ENCODE measurements around the gene AKIRIN2.

AKIRIN2 gene

DNA sequence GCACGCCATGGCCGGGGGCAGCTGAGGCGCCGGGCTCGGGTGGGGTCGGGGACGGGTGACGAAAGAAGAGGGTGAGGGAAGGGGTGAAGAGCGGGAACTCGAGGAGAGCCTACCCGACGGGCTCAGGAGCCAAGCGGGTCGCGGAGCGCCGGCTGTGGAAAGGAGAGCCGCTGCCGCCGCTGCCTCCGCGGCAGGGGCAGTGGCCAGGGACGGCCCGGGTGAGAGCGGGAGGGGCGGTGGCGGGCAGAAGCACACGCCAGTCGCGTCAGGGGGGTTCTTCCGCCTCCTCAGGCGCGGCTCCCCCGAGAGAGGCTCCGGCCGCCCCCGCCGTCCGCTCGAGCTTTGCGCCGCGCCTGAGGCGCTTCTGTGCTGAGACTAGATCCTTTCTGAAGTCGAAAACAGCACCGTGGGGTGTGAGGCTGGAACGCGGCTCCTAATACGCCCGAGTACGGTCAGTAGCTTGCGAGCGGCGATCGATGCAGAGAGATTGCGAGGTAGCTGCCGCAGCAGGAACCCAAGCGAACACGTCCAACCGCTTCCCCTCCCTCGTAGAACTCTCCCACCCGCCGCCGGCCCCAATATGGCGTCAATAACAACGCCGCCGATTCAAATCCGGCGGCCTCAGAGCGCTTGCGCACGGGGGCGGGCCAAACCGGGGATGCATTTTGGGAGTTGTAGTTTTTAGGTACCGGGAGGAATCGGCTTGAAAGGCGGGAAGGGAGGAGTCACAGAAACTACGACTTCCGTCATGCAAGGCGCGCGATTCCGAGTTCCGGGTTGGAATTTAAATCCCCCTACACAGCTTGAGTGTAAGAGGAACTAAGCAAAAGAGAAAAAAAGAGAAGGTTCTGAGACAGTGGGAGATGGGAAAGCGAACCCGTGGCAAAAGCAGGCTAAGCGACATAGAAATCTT lies at the start of gene AKIRIN2:
AKIRIN2 (minus strand) TSS at position 558 of the 913 bp plus-strand sequence; CDS start at position 9, 549 bp downstream.
- DNase-seq = peak; percentile 99

DNA sequence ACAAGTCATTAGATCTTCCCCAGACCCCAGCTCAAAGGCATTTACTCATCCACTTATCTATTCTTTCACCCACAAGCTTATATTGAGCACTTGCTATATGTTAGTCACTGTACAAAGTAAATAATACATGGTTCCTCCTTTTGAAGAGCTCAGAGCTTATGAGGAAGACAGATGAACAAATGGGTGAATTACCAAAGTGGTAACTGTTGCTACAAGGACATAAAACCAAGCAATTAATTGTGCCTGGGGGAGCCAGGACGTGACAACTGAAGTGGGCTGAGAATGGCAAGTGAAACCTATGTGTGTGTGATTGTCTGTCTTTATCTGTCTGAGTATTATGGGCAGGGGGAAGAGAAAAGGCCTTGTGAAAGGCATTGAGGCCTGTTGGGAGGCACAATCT lies 45.6 kb upstream of the AKIRIN2 start:
- DNase-seq = no peak

DNA sequence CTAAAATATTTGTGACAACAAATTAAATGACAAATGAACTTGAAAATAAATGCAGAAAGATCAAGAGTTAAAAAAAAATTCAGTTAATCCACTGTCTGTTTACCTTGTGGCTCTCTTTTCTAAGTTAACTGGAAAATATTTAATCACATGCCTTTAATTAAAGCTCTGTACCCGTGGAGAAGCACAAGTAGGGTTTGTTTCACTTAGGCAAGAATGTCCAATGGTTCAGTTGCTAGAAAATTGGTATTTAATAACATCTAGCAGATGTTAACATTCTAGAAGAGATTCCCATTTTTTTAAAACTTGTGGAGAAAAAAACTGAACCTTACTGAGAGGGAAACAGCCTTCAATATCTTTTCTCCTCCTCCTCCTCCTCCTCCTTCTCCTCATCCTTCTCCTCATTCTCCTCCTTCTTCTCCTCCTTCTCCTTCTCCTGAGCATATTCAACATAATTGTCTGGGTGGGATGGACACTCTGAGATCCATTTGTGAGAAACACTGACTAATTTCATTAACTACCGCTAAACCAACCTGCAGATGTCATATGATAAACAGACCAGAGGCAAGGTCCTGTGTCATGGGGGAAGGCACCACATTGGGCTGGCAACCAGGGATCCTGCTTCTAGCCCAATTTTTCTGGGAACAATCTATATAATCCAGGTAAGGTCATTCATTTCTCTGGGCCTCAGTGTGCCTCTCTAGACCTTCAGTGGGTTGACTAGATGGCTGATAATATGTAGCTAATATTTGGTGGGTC lies 44.1 kb upstream of the AKIRIN2 start:
- no peak for DNase-seq

DNA sequence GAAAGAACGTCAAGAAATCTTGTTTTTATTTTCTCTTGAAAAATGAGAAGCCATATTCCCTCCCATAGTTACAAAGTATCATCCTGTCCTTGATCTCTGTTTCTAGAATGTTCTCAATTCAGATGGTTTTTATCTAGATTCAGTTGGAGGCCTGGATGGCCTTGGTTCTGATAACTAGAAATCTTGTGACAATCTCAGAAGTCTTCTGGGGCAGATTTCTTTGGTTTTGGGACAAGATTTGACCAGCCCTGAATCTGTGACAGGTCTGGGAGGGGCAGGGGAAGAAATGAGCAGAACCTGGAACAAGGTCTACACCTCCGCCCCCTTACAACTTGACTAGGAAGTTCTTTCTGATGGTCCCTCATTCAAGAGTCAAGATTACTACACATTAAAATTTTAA lies 41.4 kb upstream of the AKIRIN2 start:
- no peak for DNase-seq

DNA sequence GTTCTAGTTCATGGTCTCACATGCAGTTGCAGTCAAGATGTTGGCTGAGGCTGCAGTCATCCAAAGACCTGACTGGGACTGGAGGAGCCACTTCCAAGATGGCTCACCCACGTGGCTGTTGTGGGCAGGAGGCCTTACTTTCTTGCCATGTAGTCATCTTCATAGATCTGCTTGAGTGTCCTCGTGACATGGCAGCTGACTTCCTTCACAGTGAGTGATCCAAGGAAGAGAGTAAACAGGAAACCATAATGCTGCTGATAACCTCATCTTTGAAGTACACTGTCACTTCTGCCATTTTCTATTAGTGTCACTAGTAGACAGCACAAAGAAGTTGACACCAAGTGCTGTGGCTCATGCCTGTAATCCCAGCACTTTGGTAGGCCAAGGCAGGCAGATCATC lies 40.1 kb upstream of the AKIRIN2 start:
- DNase-seq = peak; percentile 48

DNA sequence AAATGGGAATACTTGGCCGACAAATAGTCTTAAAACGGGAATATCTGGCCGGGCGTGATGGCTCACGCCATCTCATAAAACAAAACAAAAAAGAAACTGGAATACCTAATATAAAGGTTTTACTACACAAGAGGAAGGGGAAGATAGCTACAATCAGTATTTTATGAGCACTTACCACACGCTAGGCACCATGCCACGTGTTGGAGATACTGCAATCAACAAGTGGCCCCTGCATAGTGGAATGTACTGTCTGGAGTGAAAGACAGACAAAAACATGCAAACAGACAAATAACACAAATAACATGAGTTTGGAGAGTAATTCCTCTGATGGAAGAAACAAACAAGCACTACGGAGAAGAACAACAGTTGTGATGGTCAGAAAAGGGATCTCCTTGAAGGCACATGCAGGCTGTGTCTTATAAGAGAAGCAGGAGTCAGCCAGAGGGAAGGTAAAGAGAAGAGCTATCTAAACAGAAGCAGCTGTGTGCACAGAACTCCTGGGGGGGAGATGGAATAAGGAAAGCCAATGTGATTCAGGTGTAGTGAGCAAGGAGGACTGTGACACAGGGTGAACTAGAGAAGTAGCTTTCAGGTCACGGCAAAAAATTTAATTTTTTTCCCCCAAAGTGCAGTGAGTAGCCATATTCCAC lies 39.1 kb upstream of the AKIRIN2 start:
- no peak for DNase-seq

DNA sequence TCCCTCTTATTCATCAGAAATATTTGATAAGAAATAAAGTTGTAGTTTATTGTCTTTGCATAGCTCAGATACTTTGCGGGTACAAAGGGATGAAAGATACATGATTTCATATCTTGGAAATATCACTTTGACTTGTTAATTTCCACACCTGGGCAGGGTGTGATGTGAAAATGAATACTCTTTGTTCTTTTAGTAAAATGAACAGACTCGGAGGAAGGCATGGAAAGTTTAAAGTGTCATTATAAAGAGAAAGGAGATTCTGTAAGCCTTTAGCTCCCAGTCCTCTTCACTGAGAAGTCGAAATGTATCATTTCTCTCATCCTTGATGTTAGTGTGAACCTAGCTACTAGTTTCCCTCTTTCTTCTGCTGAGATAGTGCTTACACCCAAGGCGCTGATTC lies 36.7 kb upstream of the AKIRIN2 start:
- DNase-seq = no peak

DNA sequence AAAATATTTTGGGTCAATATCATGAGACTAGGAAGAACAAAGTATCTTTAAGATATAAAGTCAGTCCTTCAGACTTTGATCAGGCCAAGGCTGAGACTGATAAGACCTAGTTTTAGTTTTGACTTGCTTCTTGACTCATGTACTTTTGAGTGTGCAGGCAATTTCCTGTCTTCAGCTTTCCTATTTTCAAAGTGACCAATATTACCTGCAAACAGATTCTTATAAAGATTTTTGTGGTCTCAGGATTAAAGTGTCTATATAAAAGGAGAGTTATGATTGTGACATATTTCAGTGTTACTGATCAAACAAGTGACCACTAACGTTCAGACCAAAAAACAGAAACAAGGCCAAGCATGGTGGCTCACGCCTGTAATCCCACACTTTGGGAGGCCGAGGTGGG lies 36.0 kb upstream of the AKIRIN2 start:
- DNase-seq = no peak

DNA sequence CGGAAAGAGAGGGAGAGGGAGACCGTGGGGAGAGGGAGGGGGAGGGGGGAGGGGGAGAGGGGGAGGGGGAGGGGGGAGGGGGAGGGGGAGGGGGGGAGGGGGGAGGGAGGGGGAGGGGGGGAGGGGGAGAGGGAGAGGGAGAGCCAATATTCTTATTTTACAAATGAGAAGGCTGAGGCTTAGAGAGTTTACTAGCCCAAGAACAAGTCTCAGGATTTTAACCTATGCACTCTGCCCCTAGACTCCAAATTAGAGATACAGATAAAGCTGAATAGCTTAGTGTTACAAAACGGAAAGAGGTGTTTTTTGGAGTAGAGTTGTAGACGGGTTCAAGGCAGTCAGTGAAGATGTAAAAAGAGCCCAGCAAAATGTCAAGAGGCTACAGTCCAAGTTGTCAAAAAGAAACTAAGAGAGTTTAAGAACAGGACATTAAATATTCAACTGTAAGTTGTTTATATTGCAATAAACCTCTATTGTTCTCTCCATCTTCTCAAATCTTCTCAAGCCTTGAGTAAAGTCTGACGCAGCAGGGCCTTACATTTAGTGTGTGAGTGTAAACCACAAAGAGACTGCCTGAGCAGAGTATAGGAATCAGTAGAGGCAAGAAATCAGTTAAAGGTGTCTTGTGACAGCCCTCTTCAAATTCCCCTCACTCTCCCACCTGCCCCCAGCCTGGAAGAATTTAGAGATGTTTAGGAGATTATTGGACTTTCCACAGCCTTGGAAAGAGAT lies 34.9 kb upstream of the AKIRIN2 start:
- no peak for DNase-seq

DNA sequence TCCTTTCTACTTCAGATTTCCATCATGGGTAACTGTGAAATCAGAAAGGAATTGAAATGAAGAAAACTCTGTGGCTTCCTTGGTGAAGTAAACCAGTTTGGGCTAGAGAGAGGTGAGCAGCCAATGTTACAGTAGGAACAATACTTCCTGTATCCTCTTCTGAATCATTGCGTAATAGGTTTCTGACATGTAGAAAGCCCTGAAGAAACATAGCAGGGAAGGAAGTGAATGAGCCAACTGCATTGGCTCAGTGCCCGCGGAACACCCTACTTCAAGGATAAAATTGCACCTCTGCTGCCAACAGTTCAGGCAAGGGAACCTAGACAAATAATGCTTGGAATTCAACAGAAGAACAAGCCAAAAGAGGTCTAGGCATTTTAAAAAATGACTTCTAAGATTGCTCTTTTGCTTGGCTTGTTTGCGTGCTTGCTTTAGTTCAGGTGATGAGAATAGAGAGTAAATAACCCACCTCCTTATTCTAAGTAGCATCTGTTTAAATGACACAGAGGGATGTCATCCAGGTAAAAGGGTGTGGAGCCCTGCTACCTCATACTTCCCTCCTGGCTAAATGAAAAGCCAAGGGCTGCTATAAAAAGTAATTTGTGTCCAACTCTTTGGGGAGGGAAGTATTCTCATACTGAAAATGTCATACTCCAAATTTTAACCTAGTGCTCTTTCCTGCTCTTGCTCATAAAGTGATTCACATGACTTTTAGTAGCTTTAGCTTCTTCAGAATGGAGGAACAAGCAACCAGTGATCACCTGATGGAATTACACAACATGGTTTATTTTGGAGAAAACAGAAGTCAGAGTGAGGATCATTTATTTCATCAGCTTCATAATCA lies 30.0 kb upstream of the AKIRIN2 start:
- DNase-seq = peak; percentile 89

DNA sequence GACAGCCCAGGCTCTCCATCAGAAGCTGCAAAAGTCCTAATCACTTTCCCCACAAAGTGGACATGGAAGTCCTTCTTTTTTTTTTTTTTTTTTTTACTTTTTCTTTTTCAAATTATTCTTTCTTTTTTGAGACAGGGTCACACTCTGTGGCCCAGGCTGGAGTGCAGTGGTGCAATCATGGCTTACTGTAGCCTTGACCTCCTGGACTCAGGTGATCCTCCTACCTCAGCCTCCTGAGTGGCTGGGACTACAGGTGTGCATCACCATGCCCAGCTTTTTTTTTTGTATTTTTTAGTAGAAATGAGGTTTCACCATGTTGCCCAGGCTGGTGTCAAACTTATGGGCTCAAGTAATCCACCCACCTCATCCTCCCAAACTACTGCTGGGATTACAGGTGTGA lies 29.0 kb upstream of the AKIRIN2 start:
- no peak for DNase-seq

DNA sequence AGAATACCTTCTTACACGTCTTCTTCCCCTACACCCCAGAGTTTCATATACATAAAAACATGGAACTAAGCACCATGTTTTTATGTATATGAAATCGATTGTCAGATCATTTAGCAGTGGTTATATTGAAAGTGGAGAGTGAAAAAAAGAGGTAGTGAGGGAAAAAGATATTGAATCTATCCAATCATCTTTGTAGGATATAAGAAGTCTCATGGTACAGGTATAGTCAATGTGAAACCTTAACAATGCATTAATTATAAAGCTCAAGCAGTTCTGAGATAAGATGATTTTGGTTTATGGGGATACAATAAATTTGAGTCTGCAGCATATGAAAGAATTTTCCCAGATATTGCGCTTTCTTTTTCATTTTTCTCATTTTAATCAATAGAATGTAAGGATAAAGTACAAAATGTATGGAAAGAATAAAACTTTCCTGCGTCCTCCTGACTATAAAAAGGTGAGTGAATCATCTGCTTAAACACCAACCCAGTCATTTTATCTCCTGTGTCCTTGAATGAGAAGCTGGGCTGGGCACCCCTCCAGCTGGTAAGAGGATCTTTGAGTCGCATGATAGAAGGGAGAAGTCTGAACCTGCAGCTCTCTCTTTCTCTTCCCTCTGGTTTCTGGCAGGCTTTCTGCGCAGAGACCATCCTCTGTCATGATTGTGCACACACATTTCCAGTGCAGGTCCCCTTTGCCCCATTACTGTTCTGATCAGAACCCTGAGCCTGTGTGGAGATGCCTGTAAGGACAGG lies 28.1 kb upstream of the AKIRIN2 start:
- peak; percentile 53 for DNase-seq

DNA sequence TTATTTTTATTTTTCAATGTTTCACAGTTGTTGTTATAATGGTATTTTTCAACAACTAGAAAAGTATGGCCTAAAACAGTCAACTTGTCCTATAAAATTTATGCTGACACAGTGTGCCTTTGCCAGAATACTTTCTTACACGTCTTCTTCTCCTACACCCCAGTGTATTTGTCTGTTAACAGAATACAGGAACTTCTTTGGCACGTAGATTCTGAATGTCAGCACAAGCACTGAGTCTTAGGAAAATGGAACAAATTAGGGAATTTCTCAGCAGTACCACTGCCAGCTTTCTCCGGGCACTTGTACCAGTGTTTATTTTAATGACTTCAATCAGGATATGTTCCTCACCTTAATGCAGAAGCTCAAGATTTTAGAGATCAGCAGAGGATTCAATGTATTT lies 26.7 kb upstream of the AKIRIN2 start:
- no peak for DNase-seq

DNA sequence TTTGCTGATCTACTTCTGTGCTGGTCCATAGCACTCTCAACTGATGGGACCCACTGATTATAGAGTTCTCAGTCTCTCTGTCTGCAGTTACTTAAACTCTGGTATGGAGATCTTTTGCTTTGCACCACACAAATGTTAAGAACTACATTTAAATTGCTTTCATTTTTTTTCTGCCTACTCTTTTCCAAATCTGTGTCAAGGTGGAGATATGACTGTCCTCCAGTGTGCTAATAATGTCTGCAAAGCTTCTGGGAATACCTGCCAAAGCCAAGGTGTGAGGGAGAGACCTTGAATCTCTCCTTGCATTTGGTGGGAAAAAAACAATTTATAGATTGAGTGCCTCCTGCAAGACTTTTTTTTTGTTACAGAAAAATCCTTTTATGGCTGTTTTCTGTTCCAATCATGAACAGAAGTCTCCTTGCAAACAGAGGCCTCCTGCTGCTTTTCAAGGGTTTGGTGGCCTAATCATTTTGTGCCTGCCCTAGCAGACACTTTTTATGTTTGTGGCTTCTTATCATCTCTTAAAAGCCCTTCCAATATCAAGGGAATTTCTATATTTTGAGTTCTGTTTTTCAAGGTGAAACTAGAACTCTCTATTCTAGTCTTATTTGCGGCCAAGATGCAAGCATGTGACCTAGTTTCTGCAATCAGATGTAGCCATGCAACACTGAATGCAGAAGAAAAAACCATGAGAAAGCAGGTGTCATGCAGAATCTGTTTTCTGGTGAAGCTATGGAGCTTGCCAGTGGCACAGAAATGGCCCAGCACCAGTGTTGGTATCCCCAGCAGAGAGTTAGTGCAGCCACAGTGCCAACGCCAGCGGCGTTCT lies 23.2 kb upstream of the AKIRIN2 start:
- DNase-seq = peak; percentile 78

DNA sequence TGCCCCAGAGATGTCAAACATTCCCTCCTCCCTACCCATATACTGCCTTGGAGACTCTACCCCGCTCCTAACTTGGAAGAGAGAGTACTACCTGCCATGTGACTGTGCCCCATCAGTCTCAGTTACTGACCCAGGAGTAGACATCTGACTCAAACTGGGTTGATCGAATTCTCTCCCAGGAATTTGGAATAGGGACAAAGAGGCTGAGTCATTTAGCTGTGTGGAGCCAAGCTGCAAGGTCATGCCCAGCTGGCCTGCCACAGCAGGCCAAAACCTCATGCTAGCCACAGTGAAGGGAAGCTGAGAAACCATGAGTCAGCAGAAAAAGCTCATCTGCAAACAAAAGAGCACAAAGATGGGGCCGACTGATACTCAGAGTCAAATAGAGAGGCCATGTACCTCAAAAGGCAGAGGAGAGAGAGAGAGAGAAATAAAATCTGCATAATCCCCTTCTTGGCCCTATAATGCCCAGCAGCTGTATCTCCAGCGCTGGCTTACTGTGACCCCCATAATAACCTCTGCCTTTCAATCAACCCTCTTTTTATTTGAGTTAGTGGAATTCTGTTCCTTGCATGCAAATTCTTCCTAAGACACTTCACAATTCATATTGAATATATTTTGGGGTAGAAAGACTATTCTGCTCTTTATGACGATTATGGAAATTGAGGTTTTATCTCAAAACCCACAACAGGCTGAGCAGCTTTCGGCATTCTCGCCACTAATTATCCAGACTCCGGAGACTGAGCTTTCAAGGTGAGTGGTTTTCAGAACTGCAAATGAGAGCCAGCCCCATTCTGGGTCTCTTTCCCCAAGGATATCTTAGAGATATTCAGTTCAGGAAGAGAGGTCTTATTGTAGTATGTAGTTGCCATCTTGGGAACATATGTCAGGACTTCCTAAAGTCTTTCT lies 21.4 kb upstream of the AKIRIN2 start:
- DNase-seq = peak; percentile 91

DNA sequence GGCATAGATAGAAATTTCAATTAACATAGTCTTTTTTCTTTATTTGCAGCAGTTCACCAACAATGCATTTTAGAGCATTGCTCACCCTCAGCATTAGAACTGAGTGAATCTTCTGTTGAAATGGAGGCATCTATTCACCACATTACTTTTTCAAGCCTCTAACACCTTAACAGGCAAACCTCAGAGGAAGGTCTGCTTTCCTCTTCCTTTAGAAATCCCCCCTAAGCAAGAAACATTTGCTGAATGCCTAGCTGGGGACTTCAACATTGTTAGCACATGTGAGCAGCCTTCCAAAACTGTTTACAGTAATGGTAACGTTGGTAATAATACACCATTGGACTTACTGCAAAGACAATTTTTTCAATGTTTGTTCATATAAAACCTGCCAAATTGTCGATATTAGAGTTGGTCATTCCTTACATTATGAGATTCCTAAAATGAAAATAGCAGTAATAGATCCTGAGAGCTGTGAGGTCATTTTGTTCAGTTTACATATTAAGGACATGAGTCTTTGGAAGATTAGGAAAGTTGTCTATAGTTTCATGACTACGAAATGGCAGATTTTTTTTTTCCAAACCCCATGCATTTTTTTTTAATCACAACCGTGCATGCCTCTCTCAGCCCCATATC lies 20.6 kb upstream of the AKIRIN2 start:
- DNase-seq = no peak

DNA sequence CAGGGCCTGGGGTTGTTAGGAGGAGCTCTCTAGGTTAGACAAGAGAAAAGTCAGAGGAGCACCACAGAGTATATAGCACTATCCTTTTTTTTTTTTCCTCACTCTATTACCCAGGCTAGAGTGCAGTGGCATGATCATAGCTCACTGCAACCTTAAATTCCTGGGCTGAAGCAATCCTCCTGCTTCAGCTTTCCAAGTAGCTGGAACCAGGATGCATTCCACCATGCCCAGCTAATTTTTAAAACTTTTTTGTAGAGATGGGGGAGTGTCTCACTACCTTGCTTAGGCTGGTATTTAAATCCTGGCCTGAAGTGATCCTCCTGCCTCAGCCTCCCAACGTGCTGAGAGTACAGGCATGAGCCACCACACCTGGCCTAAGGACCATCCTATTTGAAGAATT lies 19.3 kb upstream of the AKIRIN2 start:
- DNase-seq = no peak

DNA sequence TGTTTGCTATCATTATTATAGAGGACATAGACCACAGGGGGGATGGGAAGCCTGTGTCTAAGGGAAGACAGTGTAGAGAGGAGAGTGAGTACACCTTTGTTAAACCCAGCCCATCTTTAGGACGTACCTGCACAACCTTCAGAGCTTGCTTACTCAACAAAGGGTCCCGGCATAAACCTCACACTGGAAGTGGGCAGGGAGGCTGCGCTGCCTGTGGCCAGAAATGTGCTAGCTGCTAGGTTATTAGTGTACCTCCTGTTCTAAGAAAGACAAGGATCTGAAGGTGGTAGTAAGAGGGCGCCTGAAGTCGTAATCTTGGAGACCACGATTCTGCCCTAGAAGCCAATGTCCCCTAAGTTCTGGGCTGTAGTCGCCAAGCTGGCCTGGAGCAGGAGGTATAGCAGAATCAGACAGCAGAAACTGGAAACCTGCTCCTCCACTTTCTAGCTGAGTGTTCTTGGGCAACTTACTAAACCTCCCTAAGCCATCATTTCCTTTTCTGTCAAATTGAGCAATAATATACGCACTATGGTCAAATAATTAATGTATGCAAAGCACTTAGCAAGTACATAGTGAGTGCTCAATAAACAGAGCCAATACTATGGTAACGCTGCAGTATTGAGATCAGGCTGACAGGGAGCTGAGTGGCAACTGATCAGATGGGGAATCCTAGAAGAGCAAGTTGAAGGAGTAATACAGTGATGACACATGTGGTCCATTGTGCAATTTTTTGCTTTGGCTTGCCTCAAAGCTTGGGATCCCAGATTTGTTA lies 16.8 kb upstream of the AKIRIN2 start:
- DNase-seq = no peak

Data from hematopoietic multipotent progenitor cell treated with erythropoietin and hydrocortisone succinate and interleukin-3 and kit ligand, for 8 days (in vitro differentiated cells).